Tibial artery (tissue), 4 donors: ENCODE measurements around the gene BCAP31.
"Not testable (repeated sequence)": the region's sequence is repeated elsewhere in the genome, so short reads cannot be mapped to it uniquely, and the experiment has no call there.

Source experiments
- DNase-seq, 2 donors: peaks; one replicate each; pipeline ENCODE4 v3.0.0-alpha.2; 2019
- H3K27ac ChIP-seq, 2 donors: fragments of 200-600 bp; sonication (generic) in 1 of 2; 1 replicate in 1 of 2; 2 replicates in 1 of 2; pipeline ENCODE4 v1.5.1; 2018 to 2019; ENCODE audit warnings: mild to moderate bottlenecking in 1 of 2
- H3K27me3 ChIP-seq, 2 donors: fragments of 200-600 bp; sonication (generic) in 1 of 2; one replicate each; pipeline versions ENCODE4 v1.5.1 to v1.6.0; 2016 to 2019
- H3K36me3 ChIP-seq, 3 donors: fragments of 200-600 bp; sonication (generic) in 2 of 3; one replicate each; pipeline ENCODE4 v1.5.1; 2016 to 2019; ENCODE audit warnings: mild to moderate bottlenecking in 2 of 3
- H3K4me1 ChIP-seq, 4 donors: fragments of 200-600 bp; sonication (generic) in 2 of 4; 1 replicate in 3 of 4; 2 replicates in 1 of 4; pipeline ENCODE4 v1.5.1; 2016 to 2019
- H3K4me3 ChIP-seq, 2 donors: fragments of 200-600 bp; sonication (generic) in 1 of 2; 1 replicate in 1 of 2; 2 replicates in 1 of 2; pipeline ENCODE4 v1.5.1; 2018 to 2019; ENCODE audit warnings: mild to moderate bottlenecking in 2 of 2
- H3K9me3 ChIP-seq, 3 donors: fragments of 200-600 bp; sonication (generic) in 1 of 3; one replicate each; pipeline ENCODE4 v1.5.1; 2016 to 2019
- intact Hi-C: fragments of 100-400 bp; cut with DNase I; formaldehyde crosslinking; loops from one replicate; pipeline ENCODE4 v1.15.0; 2023; ENCODE audit warnings: low total_unique reads
- TF ChIP-seq, protein P1 (sequence below), 2 experiments: fragments of 200-600 bp in 1 of 2; fragments of 450-650 bp in 1 of 2; IDR thresholded peaks; one replicate each; pipeline ENCODE4 v1.5.1; 2017 to 2019; ENCODE audit warnings: antibody characterized with exemption in 2 of 2, mild to moderate bottlenecking in 1 of 2, moderate library complexity in 1 of 2

BCAP31 gene

DNA sequence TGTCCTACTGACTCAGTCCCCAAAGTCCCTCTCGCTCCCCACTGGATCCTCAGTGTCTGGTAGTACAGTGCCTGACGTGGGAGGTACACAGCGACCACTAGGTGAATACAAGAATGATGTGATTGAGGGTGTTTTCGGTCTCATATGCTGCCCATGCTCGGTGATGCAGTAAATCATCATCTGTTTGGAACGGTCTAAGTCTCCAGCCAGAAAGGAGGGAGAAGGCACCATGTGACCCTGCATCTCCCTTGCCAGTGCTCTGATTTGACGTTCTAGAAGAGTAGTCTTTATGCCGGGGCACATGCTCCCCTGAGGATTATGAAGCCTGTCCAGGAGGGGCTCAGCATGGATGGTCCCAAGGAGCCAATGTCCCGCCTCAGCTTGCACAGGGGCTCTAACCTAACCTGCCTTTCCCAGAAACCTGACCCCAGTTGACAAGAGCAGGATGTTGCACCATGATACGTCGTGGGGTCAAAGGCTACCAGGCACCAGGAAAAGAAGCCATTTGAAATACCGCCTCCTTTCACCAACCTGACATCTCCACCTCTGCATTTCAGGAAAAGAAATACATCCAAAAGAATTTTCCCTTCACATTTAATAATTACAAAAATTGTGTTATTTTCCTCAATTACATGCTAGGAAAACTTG is 26.1 kb upstream of the BCAP31 start:
- Histone ChIP-seq H3K4me1 (peaks cover 0 to 2% (median 0%) of the 10 kb centered on the region in 4 donors), H3K4me3 (no peak overlapping the region), H3K36me3 (no peaks in the 10 kb centered on the region), H3K9me3 (no peaks in the 10 kb centered on the region), H3K27ac (no peak overlapping the region), H3K27me3 (no peaks in the 10 kb centered on the region)
- TF ChIP-seq, protein P1, sequence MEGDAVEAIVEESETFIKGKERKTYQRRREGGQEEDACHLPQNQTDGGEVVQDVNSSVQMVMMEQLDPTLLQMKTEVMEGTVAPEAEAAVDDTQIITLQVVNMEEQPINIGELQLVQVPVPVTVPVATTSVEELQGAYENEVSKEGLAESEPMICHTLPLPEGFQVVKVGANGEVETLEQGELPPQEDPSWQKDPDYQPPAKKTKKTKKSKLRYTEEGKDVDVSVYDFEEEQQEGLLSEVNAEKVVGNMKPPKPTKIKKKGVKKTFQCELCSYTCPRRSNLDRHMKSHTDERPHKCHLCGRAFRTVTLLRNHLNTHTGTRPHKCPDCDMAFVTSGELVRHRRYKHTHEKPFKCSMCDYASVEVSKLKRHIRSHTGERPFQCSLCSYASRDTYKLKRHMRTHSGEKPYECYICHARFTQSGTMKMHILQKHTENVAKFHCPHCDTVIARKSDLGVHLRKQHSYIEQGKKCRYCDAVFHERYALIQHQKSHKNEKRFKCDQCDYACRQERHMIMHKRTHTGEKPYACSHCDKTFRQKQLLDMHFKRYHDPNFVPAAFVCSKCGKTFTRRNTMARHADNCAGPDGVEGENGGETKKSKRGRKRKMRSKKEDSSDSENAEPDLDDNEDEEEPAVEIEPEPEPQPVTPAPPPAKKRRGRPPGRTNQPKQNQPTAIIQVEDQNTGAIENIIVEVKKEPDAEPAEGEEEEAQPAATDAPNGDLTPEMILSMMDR (IDR thresholded peaks at IDR 0.05), result no peak
- intact Hi-C loops, result no loop called here
- DNase-seq, result no peak

DNA sequence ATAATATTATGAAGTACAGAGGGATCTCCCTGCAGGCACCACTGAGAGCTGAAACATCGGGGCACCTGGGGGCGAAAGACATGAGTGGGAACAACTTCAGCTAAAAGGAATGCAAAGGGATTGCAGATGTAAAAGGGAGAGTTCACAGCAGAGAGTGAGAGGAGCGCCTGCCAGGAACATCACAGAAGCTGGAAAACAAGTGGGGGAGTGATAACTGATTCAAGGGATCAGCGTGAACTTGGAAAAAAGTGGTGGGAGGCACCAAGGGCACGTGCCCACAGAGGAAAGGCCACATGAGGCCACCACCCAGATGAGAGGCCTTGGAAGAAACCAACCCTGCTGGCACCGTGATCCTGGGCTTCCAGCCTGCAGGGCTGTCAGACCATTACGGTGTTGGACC is 24.8 kb upstream of the BCAP31 start:
- H3K27ac ChIP-seq, DNase-seq, H3K9me3 ChIP-seq, H3K4me1 ChIP-seq, H3K36me3 ChIP-seq, H3K4me3 ChIP-seq, H3K27me3 ChIP-seq, intact Hi-C loops: not testable (repeated sequence)

DNA sequence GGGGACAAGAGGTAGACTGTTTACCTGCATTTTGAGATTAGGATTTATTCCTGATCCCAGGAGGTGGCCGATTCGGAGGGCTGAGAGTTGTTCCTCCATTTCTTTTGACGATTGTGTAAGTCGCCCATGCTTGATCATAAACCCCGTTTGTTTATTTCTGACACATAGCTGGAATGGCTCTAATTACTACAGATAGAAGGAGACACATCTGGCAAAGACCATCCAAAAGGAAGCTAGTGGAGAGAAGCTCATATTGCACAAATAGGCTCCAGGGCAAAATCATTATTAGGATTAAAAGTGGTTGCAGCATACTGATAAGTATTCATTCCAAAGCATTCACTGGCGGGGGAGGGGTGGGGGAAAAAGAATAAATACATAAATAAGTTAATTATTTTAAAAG is 22.8 kb upstream of the BCAP31 start:
- intact Hi-C loops, result not testable (repeated sequence)

DNA sequence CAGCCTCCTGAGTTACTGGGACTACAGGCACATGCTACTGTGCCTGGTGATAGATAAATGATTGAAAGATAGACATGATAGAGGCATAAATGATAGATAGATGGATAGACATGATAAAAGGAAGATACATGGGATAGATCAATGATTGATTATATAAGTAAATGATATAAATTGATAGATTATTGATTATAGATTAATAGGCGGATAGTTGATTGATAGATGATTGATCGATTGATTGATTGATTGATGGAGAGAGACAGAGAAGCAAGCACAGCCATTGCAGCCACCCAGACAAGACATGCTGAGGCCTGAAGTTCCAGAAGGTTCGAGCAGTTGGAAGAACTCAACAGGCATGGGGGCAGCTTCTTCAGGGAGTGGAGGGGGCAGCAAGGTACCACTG is 22.2 kb upstream of the BCAP31 start:
- intact Hi-C loops, result no loop called here
- Histone ChIP-seq H3K27ac (no peak overlapping the region), H3K4me3 (no peak overlapping the region), H3K36me3 (no peaks in the 10 kb centered on the region), H3K9me3 (no peaks in the 10 kb centered on the region), H3K4me1 (peaks cover 0 to 16% (median 1%) of the 10 kb centered on the region in 4 donors), H3K27me3 (no peaks in the 10 kb centered on the region)
- TF ChIP-seq, protein P1 (IDR thresholded peaks at IDR 0.05), result no peak
- DNase-seq, result no peak

More for the DNA sequence above, 22.8 kb upstream of the BCAP31 start:
- not testable (repeated sequence) for DNase-seq, H3K27me3 ChIP-seq, H3K4me3 ChIP-seq, H3K9me3 ChIP-seq, H3K36me3 ChIP-seq, H3K27ac ChIP-seq
- peaks cover 0 to 16% (median 1%) of the 10 kb centered on the region in 4 donors for H3K4me1 ChIP-seq

DNA sequence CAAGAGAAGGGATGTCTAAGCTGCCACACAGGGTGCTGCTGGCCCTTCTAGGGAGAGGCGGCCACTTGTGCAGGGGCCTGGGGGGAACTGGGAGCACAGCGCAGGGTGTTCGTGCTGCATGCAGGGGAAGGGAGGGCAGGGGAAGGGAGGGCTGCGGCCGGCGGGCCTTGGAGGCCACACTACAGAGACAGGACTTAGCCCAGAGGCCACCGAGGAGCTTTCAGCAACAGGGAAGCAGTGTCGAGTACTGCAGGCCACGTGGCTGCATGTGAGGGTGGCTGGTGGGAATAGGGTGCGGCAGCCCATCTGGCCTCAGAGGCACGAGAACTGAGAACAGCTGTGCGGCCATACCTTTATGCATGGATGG is 20.9 kb upstream of the BCAP31 start:
- peak overlapping the region; percentile 82 to 91 for H3K27ac ChIP-seq
- peak in 1 of 2 donors; percentile 84 for DNase-seq
- H3K4me1 ChIP-seq, result peaks cover 0 to 16% (median 1%) of the 10 kb centered on the region in 4 donors
- H3K27me3 ChIP-seq, intact Hi-C loops, H3K9me3 ChIP-seq, H3K36me3 ChIP-seq, H3K4me3 ChIP-seq: not testable (repeated sequence)

DNA sequence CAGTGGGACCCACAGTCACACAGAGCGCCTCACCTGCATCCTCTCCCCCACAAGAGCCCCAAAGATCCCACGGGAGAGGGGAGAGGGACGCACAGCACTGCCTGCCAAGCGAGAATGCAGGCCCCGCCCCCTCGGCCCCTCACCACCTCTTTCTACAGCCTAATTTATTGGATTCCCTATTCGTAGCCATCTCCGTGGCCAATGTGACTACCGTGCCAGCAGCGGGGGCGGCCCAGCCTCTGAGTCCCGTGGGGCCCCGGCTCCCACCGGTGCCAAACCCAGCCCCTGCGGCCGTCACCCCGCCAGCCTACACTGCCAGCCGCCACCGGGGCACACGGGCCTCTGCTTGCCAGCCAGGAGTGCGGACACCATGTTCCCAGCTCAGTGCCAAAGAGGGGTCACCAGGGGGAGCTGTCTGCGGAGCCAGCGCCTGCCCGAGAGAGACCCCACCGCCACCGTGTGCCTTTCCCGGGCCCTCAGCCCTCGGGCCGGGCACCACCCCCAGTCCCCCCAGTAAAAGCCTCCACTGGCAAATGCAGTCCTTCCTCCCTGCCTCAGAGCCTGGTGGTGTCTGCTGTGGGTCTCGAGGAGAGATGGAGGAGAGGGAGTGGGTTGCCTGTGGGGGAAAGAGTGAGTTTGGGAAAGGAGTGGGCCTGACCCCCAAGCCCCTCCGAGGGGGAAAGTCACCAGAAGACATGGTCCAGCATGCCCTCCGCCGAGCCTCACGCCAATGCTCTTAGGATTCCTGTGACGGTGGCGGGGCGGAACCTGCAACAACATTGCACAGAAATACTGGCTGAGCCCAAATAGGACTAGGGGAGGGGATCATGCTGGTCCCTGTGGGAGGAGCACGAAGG is 20.3 kb upstream of the BCAP31 start:
- peaks cover 0 to 16% (median 1%) of the 10 kb centered on the region in 4 donors for H3K4me1 ChIP-seq
- H3K36me3 ChIP-seq, result peaks cover 0 to 6% (median 0%) of the 10 kb centered on the region in 3 donors
- intact Hi-C loops, result no loop called here
- DNase-seq, result peak in 1 of 2 donors; percentile 91
- TF ChIP-seq, protein P1 (IDR thresholded peaks at IDR 0.05), result no peak
- H3K27me3 ChIP-seq, result no peaks in the 10 kb centered on the region
- no peaks in the 10 kb centered on the region for H3K9me3 ChIP-seq
- peak overlapping the region; percentile 40 to 46 for H3K4me3 ChIP-seq
- peak overlapping the region; percentile 82 to 91 for H3K27ac ChIP-seq
